Measurements from ENCODE around the gene TMOD1.

TMOD1 gene

DNA sequence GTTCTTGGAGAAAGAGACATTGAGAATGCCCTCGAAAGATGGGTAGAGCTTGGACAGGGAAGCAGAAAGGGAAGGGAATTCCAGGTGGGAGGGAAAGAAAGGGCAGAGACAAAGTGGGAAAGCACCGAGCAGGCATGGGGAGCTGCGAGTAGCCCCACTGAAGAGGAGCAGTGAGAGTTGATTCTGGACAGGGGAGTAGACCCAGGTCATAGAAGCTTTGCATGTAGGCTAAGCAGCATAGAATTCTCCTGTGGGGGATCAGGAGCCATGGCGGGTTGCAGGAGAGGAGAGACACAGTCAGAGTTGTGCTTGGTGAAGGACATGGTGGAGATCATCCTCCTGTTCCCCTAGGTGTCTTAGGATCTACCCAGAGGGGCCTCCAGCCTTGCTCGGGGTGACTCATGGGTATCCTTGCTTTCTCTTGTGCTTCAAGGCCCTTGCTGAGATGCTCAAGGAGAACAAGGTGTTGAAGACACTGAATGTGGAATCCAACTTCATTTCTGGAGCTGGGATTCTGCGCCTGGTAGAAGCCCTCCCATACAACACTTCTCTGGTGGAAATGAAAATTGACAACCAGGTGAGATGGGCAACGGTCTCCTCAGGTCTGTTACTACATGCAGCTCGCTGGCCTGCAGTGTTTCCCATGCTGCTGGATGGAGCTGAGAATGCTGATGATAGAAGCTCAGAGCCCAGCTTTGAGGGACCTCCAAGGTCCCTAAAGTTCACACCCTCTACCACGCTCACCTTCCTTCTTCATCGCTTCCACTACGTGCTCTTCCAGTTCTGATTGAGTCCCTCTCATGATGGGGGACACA is 67.2 kb downstream of the TMOD1 start:
- no peaks in the 10 kb centered on the region for H3K36me3 Mint-ChIP-seq (ENCODE audit: low read depth)
- H3K9me3 Mint-ChIP-seq, result no peaks in the 10 kb centered on the region
- H3K27me3 Mint-ChIP-seq (ENCODE audit: low read depth), result peaks cover 3% of the 10 kb centered on the region
- no peak overlapping the region for H3K4me3 Mint-ChIP-seq
- H3K27ac Mint-ChIP-seq, result no peak overlapping the region
- peaks cover 15% of the 10 kb centered on the region for H3K4me1 Mint-ChIP-seq
- TF ChIP-seq CTCF (IDR thresholded peaks at IDR 0.05; ENCODE audit: unreplicated experiment in 3 of 3), result no peak

- H3K27me3 Mint-ChIP-seq (ENCODE audit: low read depth), result peaks cover 6% of the 10 kb centered on the region
- no peak for TF ChIP-seq CTCF (IDR thresholded peaks at IDR 0.05; ENCODE audit: unreplicated experiment in 3 of 3)
- H3K27ac Mint-ChIP-seq, result no peak overlapping the region
- H3K4me3 Mint-ChIP-seq, result no peak overlapping the region
- no peaks in the 10 kb centered on the region for H3K4me1 Mint-ChIP-seq
- H3K36me3 Mint-ChIP-seq (ENCODE audit: low read depth), result no peaks in the 10 kb centered on the region
- no peaks in the 10 kb centered on the region for H3K9me3 Mint-ChIP-seq
These were observed 69.4 kb downstream of the TMOD1 start for GRCh38 chr9:97570899-97571298.

DNA sequence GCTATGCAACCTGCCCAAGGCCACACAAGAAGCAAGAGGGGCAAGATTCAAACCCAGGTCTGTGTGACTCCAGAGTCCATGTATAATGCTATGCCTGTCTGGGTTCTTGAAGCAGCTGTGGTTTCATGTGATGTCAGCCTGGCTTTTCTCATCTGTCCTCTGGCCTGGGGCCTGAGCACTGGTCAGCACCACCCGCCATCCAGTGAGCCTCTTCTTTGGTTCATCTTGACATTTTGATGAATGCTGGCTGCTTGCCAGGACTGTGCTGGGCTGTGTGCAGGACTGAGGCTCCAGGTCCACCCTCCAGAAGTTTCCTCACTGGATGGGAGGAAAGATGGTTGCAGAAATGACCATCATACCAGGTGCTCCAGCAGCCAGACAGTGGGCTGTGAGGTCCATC is 70.2 kb downstream of the TMOD1 start:
- Mint-ChIP-seq H3K4me1 (no peaks in the 10 kb centered on the region), H3K27me3 (ENCODE audit: low read depth) (peaks cover 6% of the 10 kb centered on the region), H3K27ac (no peak overlapping the region), H3K4me3 (no peak overlapping the region), H3K36me3 (ENCODE audit: low read depth) (no peaks in the 10 kb centered on the region), H3K9me3 (no peaks in the 10 kb centered on the region)
- TF ChIP-seq CTCF (IDR thresholded peaks at IDR 0.05; ENCODE audit: unreplicated experiment in 3 of 3), result no peak

GRCh38 chr9:97572196-97572891 is 70.9 kb downstream of the TMOD1 start:
- no peaks in the 10 kb centered on the region for H3K9me3 Mint-ChIP-seq
- no peaks in the 10 kb centered on the region for H3K36me3 Mint-ChIP-seq (ENCODE audit: low read depth)
- peaks cover 6% of the 10 kb centered on the region for H3K27me3 Mint-ChIP-seq (ENCODE audit: low read depth)
- no peak overlapping the region for H3K27ac Mint-ChIP-seq
- TF ChIP-seq CTCF (IDR thresholded peaks at IDR 0.05; ENCODE audit: unreplicated experiment in 3 of 3), result no peak
- H3K4me3 Mint-ChIP-seq, result no peak overlapping the region
- no peaks in the 10 kb centered on the region for H3K4me1 Mint-ChIP-seq

GRCh38 chr9:97572892-97573365 is 71.5 kb downstream of the TMOD1 start:
- Mint-ChIP-seq H3K9me3 (no peaks in the 10 kb centered on the region), H3K27me3 (ENCODE audit: low read depth) (peaks cover 6% of the 10 kb centered on the region), H3K4me1 (no peaks in the 10 kb centered on the region), H3K36me3 (ENCODE audit: low read depth) (no peaks in the 10 kb centered on the region), H3K4me3 (no peak overlapping the region), H3K27ac (no peak overlapping the region)
- TF ChIP-seq CTCF (IDR thresholded peaks at IDR 0.05; ENCODE audit: unreplicated experiment in 3 of 3), result no peak

All from nephron (organoid).